A673 (cell line): ENCODE results near the gene GSE1.

Experiments used
- EZH2 ChIP-seq: fragments of 200-600 bp; sonication (generic); IDR thresholded peaks from 2 replicates; pipeline ENCODE4 v1.6.1; 2017; ENCODE audit warnings: borderline replicate concordance, low read depth, mild to moderate bottlenecking, mixed read lengths, antibody characterized with exemption, low read length; ENCODE audit not compliant: poor library complexity, severe bottlenecking
- TF ChIP-seq, protein P1 (sequence below): fragments of 300-800, 200-600 bp; sonication (generic); conservative IDR thresholded peaks from 2 replicates; pipeline ENCODE4 v1.5.1; 2017; ENCODE audit warnings: low read depth, mild to moderate bottlenecking, antibody characterized with exemption, low read length, moderate library complexity, mixed read lengths

DNA sequence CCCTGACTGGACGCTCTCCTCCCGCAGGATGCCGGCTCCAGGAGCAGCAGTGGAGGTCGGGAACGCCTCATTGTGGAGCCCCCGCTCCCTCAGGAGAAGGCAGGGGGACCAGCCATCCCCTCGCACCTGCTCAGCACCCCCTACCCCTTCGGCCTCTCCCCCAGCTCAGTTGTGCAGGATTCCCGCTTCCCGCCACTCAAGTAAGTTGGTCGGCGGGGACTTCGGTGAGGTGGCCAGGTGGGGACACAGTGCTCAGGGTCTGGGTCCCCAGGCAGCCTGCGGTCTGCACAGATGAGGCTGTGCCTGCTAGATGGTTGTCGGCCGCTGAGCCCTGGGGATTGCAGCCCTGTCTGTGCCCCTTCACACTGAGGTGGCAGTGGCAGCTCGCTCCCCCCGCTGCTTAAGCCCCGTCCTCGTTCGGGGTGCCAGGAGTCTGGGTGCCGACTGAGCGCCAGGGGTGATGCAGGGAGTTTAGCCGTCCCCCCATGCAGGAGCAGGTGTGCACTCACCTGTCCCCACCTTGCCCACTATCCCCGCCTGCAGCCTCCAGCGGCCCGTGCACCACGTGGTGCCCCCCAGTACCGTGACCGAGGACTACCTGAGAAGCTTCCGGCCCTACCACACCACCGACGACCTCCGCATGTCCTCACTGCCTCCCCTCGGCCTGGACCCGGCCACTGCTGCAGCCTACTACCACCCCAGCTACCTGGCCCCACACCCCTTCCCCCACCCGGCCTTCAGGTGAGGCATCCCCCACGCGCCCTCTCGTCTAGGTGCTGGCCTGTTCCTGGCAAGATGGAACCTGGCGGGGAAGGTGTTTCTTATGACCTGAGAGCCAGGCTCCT is 41.4 kb downstream of the GSE1 start:
- TF ChIP-seq, protein P1, sequence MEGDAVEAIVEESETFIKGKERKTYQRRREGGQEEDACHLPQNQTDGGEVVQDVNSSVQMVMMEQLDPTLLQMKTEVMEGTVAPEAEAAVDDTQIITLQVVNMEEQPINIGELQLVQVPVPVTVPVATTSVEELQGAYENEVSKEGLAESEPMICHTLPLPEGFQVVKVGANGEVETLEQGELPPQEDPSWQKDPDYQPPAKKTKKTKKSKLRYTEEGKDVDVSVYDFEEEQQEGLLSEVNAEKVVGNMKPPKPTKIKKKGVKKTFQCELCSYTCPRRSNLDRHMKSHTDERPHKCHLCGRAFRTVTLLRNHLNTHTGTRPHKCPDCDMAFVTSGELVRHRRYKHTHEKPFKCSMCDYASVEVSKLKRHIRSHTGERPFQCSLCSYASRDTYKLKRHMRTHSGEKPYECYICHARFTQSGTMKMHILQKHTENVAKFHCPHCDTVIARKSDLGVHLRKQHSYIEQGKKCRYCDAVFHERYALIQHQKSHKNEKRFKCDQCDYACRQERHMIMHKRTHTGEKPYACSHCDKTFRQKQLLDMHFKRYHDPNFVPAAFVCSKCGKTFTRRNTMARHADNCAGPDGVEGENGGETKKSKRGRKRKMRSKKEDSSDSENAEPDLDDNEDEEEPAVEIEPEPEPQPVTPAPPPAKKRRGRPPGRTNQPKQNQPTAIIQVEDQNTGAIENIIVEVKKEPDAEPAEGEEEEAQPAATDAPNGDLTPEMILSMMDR, result no peak
- no peak for TF ChIP-seq EZH2
